ENCODE results near the gene MAD1L1.
"Not testable (repeated sequence)": the region's sequence is repeated elsewhere in the genome, so short reads cannot be mapped to it uniquely, and the experiment has no call there.

The MAD1L1 gene

GRCh38 chr7:2037808-2038522 lies 194.8 kb downstream of the MAD1L1 start:
- DNase-seq, result no peak

GRCh38 chr7:2037301-2037807 lies 195.4 kb downstream of the MAD1L1 start:
- DNase-seq, result no peak

GRCh38 chr7:2036786-2037185 lies 196.0 kb downstream of the MAD1L1 start:
- no peak for DNase-seq

GRCh38 chr7:2036201-2036600 lies 196.5 kb downstream of the MAD1L1 start:
- DNase-seq, result not testable (repeated sequence)

GRCh38 chr7:2034291-2035201 lies 198.2 kb downstream of the MAD1L1 start:
- no peak for DNase-seq

GRCh38 chr7:2033586-2034135 lies 199.1 kb downstream of the MAD1L1 start:
- DNase-seq, result no peak

GRCh38 chr7:2032876-2033407 lies 199.8 kb downstream of the MAD1L1 start:
- DNase-seq, result no peak

GRCh38 chr7:2032030-2032875 lies 200.5 kb downstream of the MAD1L1 start:
- DNase-seq, result no peak

GRCh38 chr7:2031451-2031845 lies 201.3 kb downstream of the MAD1L1 start:
- no peak for DNase-seq

- DNase-seq, result no peak
Measured at GRCh38 chr7:2030475-2031450, 202.0 kb downstream of the MAD1L1 start.

- DNase-seq, result no peak
Measured at GRCh38 chr7:2029936-2030335, 202.8 kb downstream of the MAD1L1 start.

GRCh38 chr7:2029211-2029905 lies 203.4 kb downstream of the MAD1L1 start:
- DNase-seq, result no peak

- no peak for DNase-seq
Measured at GRCh38 chr7:2028733-2029132, 204.0 kb downstream of the MAD1L1 start.

GRCh38 chr7:2025188-2025587 lies 207.6 kb downstream of the MAD1L1 start:
- DNase-seq, result no peak

GRCh38 chr7:2024567-2024918 lies 208.2 kb downstream of the MAD1L1 start:
- no peak for DNase-seq

GRCh38 chr7:2023877-2024566 lies 208.7 kb downstream of the MAD1L1 start:
- DNase-seq, result no peak

GRCh38 chr7:2022737-2023250 lies 210.0 kb downstream of the MAD1L1 start:
- no peak for DNase-seq

- DNase-seq, result no peak
Measured at GRCh38 chr7:2022021-2022409, 210.7 kb downstream of the MAD1L1 start.

- DNase-seq, result no peak
Measured at GRCh38 chr7:2019711-2020511, 212.8 kb downstream of the MAD1L1 start.

All from NK-92 treated with Interleukin-12 subunit alpha and Interleukin-12 subunit beta, amount 100 ng/mL, for 24 hours (cell line).